Stimulated activated CD4-positive, alpha-beta T cell treated with anti-CD3 and anti-CD28 coated beads, Interleukin-12 subunit alpha, Interleukin-12 subunit beta, amount 100 ng/mL, for 24 hours (primary cell): Measurements from ENCODE around the gene CLDN9.

ENCODE experiments used
- DNase-seq, 2 experiments: peaks; one replicate each; pipeline ENCODE4 v3.0.0-alpha.2; 2020; ENCODE audit warnings: low read depth in 2 of 2

Gene CLDN9

DNA sequence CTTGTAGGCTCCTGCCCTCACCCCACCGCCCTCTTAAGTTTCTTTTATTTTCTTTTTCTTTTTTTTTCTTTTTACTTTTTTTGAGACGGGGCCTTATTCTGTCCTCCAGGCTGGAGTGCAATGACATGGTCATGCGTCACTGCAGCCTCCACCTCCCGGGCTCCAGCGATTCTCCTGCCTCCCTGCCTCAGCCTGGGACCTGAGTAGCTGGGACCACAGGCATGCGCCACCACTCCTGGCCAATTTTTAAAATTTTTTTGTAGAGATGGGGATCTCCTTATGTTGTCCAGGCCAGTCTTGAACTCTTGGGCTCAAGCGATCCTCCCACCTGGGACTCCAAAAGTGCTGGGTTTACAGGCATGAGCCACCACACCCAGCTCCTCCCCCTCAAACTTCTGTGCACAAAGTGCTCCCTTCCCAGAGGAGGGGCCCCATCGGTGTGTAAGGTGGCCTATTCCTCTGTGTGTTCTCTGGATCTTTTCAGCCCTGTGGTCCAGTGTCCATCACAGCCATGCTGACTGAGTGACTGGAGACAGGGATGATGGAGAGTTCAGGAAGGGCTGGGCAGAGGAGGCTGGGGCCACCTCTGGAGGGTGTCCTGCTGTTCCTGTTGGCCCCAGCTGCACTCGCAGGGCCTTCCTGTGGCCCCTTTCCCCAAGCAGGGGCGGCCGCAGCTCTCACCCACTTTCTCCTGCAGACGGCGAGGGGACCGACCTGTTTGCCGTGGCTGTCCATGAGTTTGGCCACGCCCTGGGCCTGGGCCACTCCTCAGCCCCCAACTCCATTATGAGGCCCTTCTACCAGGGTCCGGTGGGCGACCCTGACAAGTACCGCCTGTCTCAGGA lies 43.8 kb downstream of the CLDN9 start:
- no peak for DNase-seq

DNA sequence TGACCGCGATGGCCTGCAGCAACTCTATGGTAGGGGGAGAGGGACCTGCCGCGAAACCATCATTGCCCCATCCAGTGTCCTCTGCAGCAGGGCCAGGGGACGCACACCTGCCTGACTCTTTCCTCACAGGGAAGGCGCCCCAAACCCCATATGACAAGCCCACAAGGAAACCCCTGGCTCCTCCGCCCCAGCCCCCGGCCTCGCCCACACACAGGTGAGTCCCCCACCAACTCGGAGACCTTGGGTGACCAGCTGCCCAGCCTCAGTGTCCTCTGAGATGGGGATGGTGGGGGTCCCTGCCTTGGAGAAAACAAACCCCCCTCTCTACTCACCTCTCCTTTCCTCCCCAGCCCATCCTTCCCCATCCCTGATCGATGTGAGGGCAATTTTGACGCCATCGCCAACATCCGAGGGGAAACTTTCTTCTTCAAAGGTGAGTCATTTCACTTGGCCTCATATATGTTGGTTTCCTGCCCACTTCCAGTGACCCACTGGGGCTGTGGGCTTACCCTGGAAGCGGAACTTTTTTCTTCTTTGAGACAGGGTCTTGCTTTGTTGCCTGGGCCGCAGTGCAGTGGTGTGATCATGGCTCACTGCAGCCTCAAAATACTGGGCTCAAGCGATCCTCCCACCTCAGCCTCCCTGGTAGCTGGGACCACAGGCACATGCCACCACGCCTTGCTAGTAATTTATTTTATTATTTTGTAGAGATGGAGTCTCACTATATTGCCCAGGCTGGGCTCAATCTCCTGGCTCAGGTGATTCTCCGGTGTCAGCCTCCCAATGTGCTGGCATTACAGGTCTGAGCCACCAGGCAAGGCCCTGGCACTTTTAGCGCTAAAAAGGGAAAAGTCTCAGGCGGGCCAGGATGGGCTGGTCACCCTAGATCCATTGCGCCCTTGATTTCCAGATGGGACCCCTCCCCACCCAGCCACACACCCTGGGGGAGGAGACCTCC lies 44.7 kb downstream of the CLDN9 start:
- no peak for DNase-seq

DNA sequence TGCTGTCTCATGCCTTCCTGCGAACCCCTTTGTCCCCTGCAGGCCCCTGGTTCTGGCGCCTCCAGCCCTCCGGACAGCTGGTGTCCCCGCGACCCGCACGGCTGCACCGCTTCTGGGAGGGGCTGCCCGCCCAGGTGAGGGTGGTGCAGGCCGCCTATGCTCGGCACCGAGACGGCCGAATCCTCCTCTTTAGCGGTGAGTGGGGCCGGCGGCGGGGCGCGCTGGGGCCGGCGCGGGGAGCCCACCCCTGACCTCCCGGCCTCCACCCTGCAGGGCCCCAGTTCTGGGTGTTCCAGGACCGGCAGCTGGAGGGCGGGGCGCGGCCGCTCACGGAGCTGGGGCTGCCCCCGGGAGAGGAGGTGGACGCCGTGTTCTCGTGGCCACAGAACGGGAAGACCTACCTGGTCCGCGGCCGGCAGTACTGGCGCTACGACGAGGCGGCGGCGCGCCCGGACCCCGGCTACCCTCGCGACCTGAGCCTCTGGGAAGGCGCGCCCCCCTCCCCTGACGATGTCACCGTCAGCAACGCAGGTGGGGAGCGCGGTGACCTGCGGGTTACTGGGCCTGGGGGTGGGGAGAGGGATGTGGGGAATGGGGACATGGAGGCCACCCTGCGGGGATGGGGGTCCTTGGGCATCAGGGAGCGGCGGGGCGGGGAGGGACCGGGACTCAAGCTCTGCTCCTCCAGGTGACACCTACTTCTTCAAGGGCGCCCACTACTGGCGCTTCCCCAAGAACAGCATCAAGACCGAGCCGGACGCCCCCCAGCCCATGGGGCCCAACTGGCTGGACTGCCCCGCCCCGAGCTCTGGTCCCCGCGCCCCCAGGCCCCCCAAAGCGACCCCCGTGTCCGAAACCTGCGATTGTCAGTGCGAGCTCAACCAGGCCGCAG lies 45.7 kb downstream of the CLDN9 start:
- DNase-seq: no peak

DNA sequence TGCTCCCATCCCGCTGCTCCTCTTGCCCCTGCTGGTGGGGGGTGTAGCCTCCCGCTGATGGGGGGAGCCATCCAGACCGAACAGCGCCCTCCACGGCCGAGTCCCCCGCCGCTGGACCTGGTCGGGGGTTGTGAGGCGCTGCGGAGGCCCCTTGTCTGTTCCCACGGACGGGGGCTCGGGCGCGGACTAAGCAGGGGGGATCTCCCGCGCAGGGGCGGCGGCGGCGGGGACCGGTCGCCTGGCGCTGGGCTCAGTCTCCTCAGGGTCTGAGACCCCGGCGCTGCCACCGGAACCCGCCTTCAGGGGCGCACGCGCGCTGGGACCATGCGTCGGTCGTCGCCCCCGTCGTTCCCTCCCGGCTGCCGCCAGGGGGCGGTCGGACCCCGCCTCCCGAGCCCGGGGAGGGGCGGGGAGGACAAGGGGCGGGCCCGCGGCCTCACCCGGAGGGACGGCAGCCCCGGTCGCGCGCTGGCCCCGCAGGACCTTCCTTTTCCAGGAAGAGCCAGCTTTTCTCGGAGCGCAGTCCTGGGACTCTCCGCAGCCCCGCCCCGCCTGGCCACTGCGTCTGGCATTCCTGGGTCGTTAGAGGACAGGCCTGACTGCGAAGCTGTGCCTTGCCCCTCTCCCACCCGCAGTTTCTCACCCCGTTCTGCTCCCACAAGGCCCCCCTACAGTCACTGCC lies 46.5 kb downstream of the CLDN9 start:
- peak; percentile 72 to 79 for DNase-seq

DNA sequence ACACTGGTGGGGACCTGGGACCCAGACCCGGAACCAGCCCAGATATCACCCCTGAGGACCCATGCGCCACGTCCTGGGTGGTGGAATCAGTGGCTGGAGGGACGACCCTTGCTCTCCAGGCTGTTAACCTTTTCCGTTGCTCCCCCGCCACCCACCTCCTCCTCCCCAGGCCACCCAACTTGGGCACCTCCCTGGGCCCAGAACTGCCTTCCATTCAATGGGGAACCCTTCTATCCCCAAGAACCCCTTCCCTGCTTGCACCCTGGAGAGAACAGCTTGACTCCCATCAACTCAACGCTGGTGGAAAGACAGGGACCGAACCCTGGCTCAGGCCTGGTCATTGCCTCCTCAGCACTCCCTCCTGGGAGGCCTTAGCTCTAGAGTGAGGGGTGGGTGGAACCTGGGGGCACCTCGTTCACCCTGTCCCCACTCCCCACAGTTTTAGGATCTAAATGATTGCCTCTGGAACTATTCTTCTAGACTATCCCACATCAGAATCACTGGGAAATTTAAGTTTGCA lies 47.1 kb downstream of the CLDN9 start:
- no peak for DNase-seq

DNA sequence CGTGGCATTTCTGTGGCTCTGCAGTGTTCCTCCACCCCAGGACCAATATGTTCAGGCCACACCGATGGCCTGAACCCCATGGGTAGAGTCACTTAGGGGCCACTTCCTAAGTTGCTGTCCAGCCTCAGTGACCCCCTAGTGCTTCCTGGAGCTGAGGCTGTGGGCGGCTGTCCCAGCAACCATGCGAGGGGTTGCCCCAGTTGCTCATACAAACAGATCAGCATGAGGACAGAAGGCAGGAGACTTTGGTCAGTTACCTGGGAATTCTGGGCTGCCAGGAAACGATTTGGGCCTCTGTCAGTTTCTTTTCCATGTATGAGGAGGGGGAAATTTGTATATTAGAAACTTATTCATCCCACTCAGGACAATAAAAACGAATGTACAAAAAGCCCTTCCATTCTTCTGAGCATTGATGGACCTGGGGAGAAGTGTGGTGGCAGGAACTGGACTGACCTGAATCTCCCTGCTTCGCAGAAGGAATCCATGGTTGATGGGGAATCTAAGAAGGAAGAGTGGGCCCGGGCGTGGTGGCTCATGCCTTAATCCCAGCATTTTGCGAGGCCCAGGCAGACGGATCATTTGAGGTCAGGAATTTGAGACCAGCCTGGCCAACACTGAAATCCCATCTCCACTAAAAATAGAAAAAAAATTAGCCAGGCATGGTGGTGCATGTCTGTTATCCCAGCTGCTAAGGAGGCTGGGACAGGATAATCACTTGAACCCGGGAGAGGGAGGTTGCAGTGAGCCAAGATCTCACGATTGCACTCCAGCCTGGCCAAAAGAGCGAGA lies 47.8 kb downstream of the CLDN9 start:
- DNase-seq: no peak

DNA sequence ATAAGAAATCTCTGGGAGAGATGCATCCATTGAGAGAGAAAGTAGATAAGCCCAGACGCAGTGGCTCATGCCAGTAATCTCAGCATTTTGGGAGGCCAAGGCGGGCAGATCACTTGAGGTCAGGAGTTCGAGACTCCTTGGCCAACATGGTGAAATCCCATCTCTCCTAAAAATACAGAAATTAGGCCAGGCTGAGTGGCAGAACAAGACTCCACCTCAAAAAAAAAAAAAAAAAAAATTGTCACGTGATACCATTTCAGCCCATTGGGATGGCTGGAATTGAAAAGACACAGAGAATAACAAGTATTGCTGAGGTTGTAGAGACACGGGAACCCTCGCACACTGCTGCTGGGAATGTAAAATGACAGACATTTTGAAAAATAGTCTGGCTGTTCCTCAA lies 49.8 kb downstream of the CLDN9 start:
- no peak for DNase-seq

DNA sequence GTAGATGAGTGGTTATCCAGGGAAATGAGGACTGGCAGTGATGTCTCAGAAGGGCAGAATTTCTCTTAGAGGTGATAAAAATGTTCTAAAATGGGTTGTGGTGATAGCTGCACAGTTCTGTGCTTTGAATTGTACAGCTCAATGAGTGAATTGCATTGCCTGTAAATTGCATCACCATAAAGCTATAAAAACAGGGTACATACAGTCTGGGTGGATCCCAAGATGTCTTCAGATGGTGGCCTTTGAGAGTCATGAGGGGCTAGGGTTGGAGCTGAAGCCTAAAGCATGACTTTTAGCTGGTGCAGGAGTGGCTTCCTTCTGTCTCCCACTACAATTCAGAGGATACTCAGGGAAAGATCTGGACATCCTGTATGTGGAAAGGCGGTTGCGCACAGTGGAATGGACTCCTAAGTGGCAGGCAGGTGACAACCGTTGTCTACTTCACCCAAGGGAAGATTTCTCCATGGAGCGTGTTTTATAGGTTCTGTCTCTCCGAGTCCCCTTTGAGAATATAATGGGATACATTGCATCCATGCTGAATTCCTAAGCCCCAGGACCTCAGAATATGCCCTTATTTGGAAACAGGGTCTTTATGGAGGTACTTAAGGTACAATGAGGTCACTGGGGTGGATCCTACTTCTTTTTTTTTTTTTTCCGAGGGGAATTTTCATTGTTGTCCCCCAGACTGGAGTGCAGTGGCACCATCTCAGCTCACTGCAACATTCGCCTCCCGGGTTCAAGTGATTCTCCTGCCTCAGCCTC lies 51.1 kb downstream of the CLDN9 start:
- no peak for DNase-seq
